Lower leg skin (tissue), 4 donors: Measurements from ENCODE around the gene CNTN4. TPM values are rescaled to one million over a fixed set of nuclear protein-coding genes. Genes with fewer than 3 reads are reported as not detected.

Experiments
- DNase-seq, 2 donors: peaks; one replicate each; pipeline ENCODE4 v3.0.0-alpha.2; 2019; ENCODE audit warnings: low spot score in 2 of 2
- H3K4me3 ChIP-seq: fragments of 200-600 bp; sonication (generic); 2 replicates; pipeline ENCODE4 v1.5.1; 2017; ENCODE audit warnings: mild to moderate bottlenecking, low read depth; ENCODE audit not compliant: poor library complexity, severe bottlenecking
- POLR2A ChIP-seq, 2 donors: fragments of 450-650 bp; IDR thresholded peaks; one replicate each; pipeline ENCODE4 v1.6.1; 2016 to 2017; ENCODE audit warnings: antibody characterized with exemption in 2 of 2, mild to moderate bottlenecking in 1 of 2, moderate library complexity in 1 of 2
- WGBS, 2 donors: methylation state at CpG; one replicate each; pipeline ENCODE4 v1.1.5; 2018; 5-methylcytosine and 5-hydroxymethylcytosine counted together
- intact Hi-C: fragments of 100-400 bp; cut with DNase I; formaldehyde crosslinking; loops from one replicate; pipeline ENCODE4 v1.15.0; 2023; ENCODE audit warnings: low total_unique reads
- total RNA-seq, 4 donors: library from RNA; depleted of rRNA; stranded (reverse); fragments of >200 nt; gene quantifications; one replicate each; pipeline ENCODE4 v1.1.0, GENCODE V29; 2016
- TF ChIP-seq, protein P1 (sequence below), 3 donors: fragments of 450-650 bp; IDR thresholded peaks; one replicate each; pipeline ENCODE4 v1.5.1; 2016; ENCODE audit warnings: antibody characterized with exemption in 3 of 3, mild to moderate bottlenecking in 3 of 3, moderate library complexity in 2 of 3

Gene CNTN4
- total RNA-seq, 4 donors from 2014 or later: 1.8 to 6.1 (median 2.6) TPM

DNA sequence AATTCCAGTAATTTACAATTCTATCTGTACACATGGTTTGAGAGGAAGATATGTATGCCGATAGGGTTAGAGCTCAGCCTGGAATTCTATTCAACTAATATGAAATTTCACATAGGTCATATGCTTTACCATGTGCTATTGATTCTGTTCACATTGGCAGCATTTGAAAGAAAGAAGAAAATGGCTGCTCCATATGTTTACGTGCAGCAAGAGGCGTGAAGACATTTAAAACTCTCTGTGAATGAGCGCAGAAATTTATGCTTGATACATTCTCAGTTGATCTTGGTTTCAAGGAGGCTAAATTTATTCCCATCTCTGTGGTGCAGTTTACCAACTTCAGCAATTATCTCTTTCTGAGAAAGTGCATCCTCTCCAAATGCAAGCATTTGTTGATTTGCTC is 478.9 kb downstream of the CNTN4 start:
- no peak for DNase-seq
- intact Hi-C loops: no loop called here
- H3K4me3 ChIP-seq: no peak overlapping the region
- 86 to 88% methylated on average over 4 of the region's 4 CpGs for WGBS, 2 donors
- TF ChIP-seq, protein P1, sequence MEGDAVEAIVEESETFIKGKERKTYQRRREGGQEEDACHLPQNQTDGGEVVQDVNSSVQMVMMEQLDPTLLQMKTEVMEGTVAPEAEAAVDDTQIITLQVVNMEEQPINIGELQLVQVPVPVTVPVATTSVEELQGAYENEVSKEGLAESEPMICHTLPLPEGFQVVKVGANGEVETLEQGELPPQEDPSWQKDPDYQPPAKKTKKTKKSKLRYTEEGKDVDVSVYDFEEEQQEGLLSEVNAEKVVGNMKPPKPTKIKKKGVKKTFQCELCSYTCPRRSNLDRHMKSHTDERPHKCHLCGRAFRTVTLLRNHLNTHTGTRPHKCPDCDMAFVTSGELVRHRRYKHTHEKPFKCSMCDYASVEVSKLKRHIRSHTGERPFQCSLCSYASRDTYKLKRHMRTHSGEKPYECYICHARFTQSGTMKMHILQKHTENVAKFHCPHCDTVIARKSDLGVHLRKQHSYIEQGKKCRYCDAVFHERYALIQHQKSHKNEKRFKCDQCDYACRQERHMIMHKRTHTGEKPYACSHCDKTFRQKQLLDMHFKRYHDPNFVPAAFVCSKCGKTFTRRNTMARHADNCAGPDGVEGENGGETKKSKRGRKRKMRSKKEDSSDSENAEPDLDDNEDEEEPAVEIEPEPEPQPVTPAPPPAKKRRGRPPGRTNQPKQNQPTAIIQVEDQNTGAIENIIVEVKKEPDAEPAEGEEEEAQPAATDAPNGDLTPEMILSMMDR (IDR thresholded peaks at IDR 0.05): no peak
- TF ChIP-seq POLR2A (IDR thresholded peaks at IDR 0.05): no peak

DNA sequence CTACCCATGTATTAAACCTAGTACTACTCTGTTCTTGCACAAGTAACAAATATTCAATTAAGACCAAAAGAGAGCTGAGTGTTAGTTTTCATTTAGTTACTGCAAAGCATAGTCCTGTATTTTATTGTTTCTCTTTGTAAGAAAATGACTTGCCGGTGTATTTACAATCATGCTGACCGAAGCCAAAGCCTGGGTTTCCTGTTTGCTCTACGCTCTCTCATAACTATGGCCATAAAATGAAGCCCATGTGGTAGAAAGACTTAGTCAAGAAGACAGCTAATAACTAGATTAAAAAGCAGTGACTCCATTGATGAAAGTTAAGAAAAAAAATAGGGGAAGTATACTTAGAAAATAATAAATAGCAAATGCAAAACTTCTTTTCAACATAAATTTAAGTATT is 479.9 kb downstream of the CNTN4 start:
- intact Hi-C loops: no loop called here
- 46 to 54% methylated on average over 3 of the region's 3 CpGs for WGBS, 2 donors
- TF ChIP-seq, protein P1 (IDR thresholded peaks at IDR 0.05): no peak
- TF ChIP-seq POLR2A (IDR thresholded peaks at IDR 0.05): no peak

DNA sequence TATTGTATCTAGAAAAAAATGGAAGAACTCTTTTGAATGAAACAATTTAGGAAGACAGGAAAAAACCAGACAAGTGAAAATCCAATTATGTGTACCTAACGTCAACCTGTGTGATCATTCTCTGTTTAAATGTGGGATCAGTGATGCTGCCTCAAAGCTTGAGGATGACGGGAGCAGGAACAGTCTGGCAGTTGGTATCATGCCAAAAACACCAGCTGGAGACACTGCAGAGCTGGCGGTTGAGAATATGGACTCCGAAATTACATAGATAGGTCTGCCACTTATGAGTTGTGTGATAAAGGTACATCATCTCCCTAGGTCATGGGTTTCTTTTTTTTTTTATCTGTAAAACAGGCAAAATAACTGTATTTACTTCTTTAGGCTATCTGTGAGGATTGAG is 480.5 kb downstream of the CNTN4 start:
- intact Hi-C loops: no loop called here
- WGBS, 2 donors: 59 to 66% methylated on average over 4 of the region's 4 CpGs
- H3K4me3 ChIP-seq: no peak overlapping the region

More for the DNA sequence above, 479.9 kb downstream of the CNTN4 start:
- no peak overlapping the region for H3K4me3 ChIP-seq
- DNase-seq: no peak

DNA sequence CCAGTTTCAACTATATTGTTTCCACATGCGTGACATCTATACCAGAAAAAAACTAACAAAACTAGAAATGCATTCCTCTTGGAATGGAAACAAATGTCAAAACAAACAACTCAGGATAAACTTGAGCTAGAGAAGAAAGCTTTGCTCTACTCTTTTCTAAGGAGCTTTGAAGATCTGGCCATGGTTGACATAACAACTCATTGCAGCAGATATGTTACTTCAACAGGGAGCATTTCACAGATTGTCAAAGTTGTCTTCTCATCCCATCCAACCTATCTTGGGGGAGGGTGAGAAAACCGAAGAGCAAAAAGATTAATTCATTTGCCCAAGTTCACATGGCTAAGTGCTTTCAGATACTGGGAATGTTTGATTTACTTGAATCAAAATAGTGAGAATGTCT is 484.4 kb downstream of the CNTN4 start:
- no peak for TF ChIP-seq POLR2A (IDR thresholded peaks at IDR 0.05)
- TF ChIP-seq, protein P1 (IDR thresholded peaks at IDR 0.05): no peak

More for the DNA sequence above, 480.5 kb downstream of the CNTN4 start:
- no peak for DNase-seq
- TF ChIP-seq POLR2A (IDR thresholded peaks at IDR 0.05): no peak
- TF ChIP-seq, protein P1 (IDR thresholded peaks at IDR 0.05): no peak

DNA sequence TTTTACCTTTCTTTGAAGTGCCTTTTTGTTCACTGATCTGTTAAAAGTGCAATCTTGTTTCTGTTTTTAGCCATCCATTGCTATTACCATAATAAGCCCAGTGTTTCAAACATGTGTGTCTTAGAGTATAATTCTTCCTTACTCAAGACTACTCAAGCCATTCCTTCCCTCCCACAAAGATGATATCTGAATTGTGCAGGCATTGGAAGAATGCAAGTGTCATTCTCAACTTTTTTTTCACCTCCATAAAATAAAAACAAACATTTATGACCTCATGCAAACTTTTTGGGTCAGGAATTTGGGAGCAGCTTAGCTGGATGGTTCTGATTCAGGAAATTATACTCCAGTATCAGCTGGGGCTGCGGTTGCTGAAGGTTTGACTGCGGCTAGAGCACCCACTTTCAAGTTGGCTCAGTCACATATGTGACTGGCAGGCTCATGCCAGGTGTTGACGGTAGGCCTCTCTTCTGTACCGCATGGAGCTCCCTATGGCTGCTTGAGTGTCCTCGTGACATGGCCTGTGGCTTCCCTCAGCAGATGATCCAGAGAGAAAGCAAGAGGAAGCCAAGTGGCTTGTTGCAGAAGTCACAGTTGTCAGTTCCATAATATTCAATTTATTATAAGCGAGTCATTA is 490.8 kb downstream of the CNTN4 start:
- DNase-seq: no peak
- no peak for TF ChIP-seq POLR2A (IDR thresholded peaks at IDR 0.05)
- TF ChIP-seq, protein P1 (IDR thresholded peaks at IDR 0.05): no peak
- intact Hi-C loops: no loop called here
- WGBS, 2 donors: 94% methylated on average over 6 of the region's 6 CpGs
- no peak overlapping the region for H3K4me3 ChIP-seq

More for the DNA sequence above, 484.4 kb downstream of the CNTN4 start:
- DNase-seq: no peak
- 62 to 71% methylated on average over 2 of the region's 2 CpGs for WGBS, 2 donors
- no peak overlapping the region for H3K4me3 ChIP-seq
- intact Hi-C loops: no loop called here

DNA sequence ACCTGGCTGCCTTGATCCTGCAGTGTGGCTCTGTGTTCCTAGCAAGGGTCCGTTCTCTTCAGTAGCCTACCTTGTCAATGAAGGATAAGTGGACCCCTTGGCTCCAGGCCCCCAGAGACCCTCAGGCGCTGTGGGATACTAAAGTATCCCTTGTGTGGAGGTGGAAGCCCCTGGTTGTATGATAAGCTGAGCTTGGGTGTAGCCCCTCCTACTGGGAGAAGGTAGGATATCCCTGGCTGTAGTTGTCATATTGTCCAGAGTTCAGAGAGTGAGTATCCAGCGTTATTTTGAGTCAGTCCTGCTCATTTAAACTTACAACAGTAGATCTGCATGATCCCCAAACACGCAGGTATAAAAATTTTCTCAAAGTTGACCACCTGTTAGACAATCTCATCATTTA is 496.8 kb downstream of the CNTN4 start:
- no peak for DNase-seq
- intact Hi-C loops: no loop called here
- WGBS, 2 donors: 90 to 91% methylated on average over 4 of the region's 4 CpGs
- no peak for TF ChIP-seq POLR2A (IDR thresholded peaks at IDR 0.05)
- TF ChIP-seq, protein P1 (IDR thresholded peaks at IDR 0.05): no peak
- H3K4me3 ChIP-seq: no peak overlapping the region
